ENCODE data around the gene F8.
A peak's percentile ranks its signal among the peaks of the same experiment; 100 is the strongest.

F8 gene

DNA sequence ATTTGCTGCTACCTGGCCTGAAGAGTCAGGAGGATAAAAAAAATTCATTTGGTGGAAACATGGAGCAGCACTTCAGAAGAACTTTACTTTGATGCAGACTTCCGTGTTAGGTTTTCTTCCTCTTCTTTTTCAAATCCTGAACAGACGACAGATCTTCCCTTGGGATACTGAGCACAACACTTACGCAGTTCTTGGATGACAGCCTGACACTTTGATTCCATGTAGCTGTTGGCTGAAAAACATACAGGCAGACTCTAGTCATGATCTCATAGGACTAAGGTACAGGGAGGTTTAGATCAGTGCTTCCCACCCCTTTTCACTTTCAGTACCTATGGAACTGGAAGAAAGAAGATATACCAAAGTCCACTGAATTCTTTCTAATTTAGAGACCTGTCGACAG, 39.2 kb upstream of the F8 start:
- H3K9ac ChIP-seq (ENCODE audit: insufficient read length): no peak overlapping the region
- DNase-seq (ENCODE audit: low read depth, low spot score): no peak
- no peak overlapping the region for H3K4me3 ChIP-seq
- no peaks in the 10 kb centered on the region for H3K9me3 ChIP-seq (ENCODE audit: low read depth, low read length)
- no peaks in the 10 kb centered on the region; the same call in 1 of the 2 replicates for H3K36me3 ChIP-seq (ENCODE audit: insufficient read depth, low read length)
- TF ChIP-seq POLR2AphosphoS5 (IDR thresholded peaks at IDR 0.05; ENCODE audit: borderline replicate concordance, low read depth, low read length) (no peak), EZH2 (IDR thresholded peaks at IDR 0.05) (no peak), FOXP2 (optimal IDR thresholded peaks at IDR 0.05; ENCODE audit: control extremely low read depth, extremely low read length, insufficient read depth) (no peak)
- no peak overlapping the region for H3K27ac ChIP-seq

DNA sequence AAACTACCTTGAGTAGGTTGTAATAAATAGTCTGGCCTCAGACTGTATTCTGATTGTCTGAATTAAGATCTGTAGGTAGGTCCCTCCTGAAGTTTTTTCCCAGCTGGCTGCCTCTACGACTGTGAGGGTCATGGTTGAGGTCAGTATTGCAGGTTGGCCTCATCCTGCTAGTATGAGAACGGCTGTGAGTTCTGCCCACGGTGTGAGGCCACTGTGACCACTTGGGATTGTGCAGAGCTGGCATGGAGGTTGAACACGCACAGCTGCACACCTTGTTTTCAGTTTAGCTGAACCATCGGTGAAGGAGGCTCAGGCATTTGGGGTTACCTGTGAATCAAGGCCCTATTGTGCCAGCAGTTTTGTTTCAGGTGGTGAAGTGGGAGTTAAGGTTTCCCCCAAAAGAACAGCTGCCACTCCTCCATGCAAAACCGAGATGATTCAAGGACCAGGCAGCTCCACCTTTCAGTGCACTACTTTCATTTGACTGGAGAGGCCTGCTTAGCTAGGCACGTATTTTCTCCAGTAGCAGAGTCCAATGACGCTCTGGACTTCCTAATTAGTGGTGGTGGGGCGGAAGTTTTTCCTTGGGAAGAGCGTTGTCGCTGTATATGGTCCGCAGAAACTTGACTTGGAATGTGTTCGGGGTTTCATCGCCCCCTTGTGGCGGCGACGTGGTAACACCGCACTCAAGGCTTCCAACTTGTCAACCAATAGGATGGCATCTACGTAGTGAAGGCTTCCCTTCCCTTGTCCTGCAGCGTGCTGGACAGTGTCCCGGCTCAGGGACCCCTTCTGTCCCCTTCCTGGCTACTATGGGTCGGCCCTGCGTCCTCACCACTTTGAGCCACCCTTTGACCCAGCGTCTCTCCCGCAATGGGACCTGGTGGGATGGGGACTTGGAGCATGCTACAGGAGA, 34.6 kb upstream of the F8 start:
- H3K9me3 ChIP-seq (ENCODE audit: low read depth, low read length): no peaks in the 10 kb centered on the region
- no peaks in the 10 kb centered on the region; the same call in 1 of the 2 replicates for H3K36me3 ChIP-seq (ENCODE audit: insufficient read depth, low read length)
- no peak for DNase-seq (ENCODE audit: low read depth, low spot score)
- TF ChIP-seq EZH2 (IDR thresholded peaks at IDR 0.05): no peak
- no peak for TF ChIP-seq FOXP2 (optimal IDR thresholded peaks at IDR 0.05; ENCODE audit: control extremely low read depth, extremely low read length, insufficient read depth)
- no peak for TF ChIP-seq POLR2AphosphoS5 (IDR thresholded peaks at IDR 0.05; ENCODE audit: borderline replicate concordance, low read depth, low read length)
- H3K4me3 ChIP-seq: peak overlapping the region; percentile 42; the same call in 1 of the 2 replicates
- H3K9ac ChIP-seq (ENCODE audit: insufficient read length): no peak overlapping the region
- H3K27ac ChIP-seq: no peak overlapping the region

DNA sequence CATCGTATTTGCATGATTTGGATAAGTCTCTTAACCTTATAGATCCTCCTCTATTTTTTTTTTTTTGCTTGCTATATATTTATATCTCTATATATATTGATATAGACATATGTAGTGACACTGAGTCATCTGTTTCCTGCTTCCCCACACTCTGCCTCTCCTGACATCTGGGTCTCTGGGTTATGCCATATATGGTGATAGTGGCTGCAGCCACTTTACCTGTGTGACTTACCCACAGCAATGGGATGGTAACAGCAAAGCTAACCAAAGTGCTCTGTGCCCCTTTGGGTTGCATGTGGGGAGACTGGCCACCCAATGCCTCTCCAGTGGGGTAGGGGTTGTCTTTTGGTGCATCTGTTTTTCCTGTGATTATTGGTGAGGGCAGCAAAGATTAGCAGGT, 33.9 kb upstream of the F8 start:
- peaks cover 5% of the 10 kb centered on the region; the same call in 1 of the 2 replicates for H3K36me3 ChIP-seq (ENCODE audit: insufficient read depth, low read length)
- H3K27ac ChIP-seq: no peak overlapping the region
- no peak for TF ChIP-seq EZH2 (IDR thresholded peaks at IDR 0.05)
- no peak for TF ChIP-seq FOXP2 (optimal IDR thresholded peaks at IDR 0.05; ENCODE audit: control extremely low read depth, extremely low read length, insufficient read depth)
- no peak for TF ChIP-seq POLR2AphosphoS5 (IDR thresholded peaks at IDR 0.05; ENCODE audit: borderline replicate concordance, low read depth, low read length)
- no peak overlapping the region for H3K4me3 ChIP-seq
- DNase-seq (ENCODE audit: low read depth, low spot score): no peak
- H3K9ac ChIP-seq (ENCODE audit: insufficient read length): no peak overlapping the region
- H3K9me3 ChIP-seq (ENCODE audit: low read depth, low read length): no peaks in the 10 kb centered on the region

DNA sequence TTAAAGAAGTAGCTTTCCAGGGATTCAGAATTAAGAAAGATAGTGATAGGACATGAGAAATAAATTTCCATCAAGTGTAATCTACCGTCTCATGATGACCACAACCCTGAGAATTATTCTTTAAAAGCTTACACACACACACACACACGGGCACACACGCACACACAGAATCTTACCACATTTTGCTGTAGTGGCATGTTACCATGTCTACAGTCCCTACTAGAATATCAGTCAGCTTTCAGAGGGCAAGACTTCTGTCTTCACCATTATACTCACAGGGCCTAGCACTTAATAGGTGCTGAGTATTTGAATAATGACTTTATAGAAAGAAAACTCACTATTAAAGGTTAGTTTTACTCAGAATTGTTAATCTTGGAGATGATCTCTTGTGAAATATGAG, 33.0 kb upstream of the F8 start:
- no peak overlapping the region for H3K27ac ChIP-seq
- peaks cover 5% of the 10 kb centered on the region; the same call in 1 of the 2 replicates for H3K36me3 ChIP-seq (ENCODE audit: insufficient read depth, low read length)
- no peak overlapping the region for H3K9ac ChIP-seq (ENCODE audit: insufficient read length)
- H3K9me3 ChIP-seq (ENCODE audit: low read depth, low read length): no peaks in the 10 kb centered on the region
- TF ChIP-seq FOXP2 (optimal IDR thresholded peaks at IDR 0.05; ENCODE audit: control extremely low read depth, extremely low read length, insufficient read depth): no peak
- no peak for TF ChIP-seq EZH2 (IDR thresholded peaks at IDR 0.05)
- TF ChIP-seq POLR2AphosphoS5 (IDR thresholded peaks at IDR 0.05; ENCODE audit: borderline replicate concordance, low read depth, low read length): no peak
- H3K4me3 ChIP-seq: no peak overlapping the region
- no peak for DNase-seq (ENCODE audit: low read depth, low spot score)

DNA sequence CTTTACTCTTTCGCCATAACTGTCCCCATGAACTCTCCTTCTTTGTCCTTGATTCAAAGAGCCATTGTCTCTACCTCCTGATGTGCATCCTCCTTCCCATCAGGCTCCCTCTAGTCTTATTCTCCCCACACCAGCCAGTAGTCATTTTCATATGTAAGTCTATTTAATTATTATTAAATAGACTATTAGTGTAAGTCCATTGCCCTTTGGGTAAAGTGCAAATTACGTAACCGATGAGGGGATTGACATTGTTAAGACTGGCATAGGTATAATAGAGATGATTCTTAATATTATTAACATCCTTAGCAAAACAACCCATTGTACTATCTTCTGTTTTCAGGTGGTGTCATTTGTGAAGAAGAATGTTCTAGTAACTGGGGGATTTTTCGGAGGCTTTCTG, 31.7 kb upstream of the F8 start:
- Histone ChIP-seq H3K36me3 (ENCODE audit: insufficient read depth, low read length) (peaks cover 5% of the 10 kb centered on the region; the same call in 1 of the 2 replicates), H3K9me3 (ENCODE audit: low read depth, low read length) (no peaks in the 10 kb centered on the region), H3K4me3 (no peak overlapping the region), H3K9ac (ENCODE audit: insufficient read length) (no peak overlapping the region), H3K27ac (no peak overlapping the region)
- DNase-seq (ENCODE audit: low read depth, low spot score): no peak
- no peak for TF ChIP-seq POLR2AphosphoS5 (IDR thresholded peaks at IDR 0.05; ENCODE audit: borderline replicate concordance, low read depth, low read length)
- TF ChIP-seq EZH2 (IDR thresholded peaks at IDR 0.05): no peak
- no peak for TF ChIP-seq FOXP2 (optimal IDR thresholded peaks at IDR 0.05; ENCODE audit: control extremely low read depth, extremely low read length, insufficient read depth)

DNA sequence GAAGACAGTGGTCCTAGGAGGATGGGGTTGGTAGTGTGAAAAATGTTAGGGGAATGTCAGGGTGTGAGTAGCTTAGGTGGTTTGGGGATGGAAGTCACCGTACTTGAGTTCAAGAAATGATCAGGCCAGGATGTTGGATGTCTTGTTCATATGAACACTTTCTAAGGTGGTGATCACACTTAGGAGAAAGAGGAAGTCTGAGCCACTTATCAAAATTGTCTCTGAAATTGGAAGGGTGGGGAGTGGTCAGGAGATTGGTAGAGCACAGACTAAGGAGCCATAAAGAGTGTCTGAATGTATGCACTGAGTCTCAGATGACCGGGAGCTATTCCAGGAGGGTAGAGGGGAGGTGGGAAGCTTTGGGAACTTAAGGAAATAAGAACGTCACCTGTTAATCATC, 31.1 kb upstream of the F8 start:
- TF ChIP-seq POLR2AphosphoS5 (IDR thresholded peaks at IDR 0.05; ENCODE audit: borderline replicate concordance, low read depth, low read length) (no peak), EZH2 (IDR thresholded peaks at IDR 0.05) (no peak), FOXP2 (optimal IDR thresholded peaks at IDR 0.05; ENCODE audit: control extremely low read depth, extremely low read length, insufficient read depth) (no peak)
- no peak overlapping the region for H3K9ac ChIP-seq (ENCODE audit: insufficient read length)
- peaks cover 5% of the 10 kb centered on the region; the same call in 1 of the 2 replicates for H3K36me3 ChIP-seq (ENCODE audit: insufficient read depth, low read length)
- H3K9me3 ChIP-seq (ENCODE audit: low read depth, low read length): no peaks in the 10 kb centered on the region
- H3K27ac ChIP-seq: no peak overlapping the region
- H3K4me3 ChIP-seq: no peak overlapping the region
- DNase-seq (ENCODE audit: low read depth, low spot score): no peak

DNA sequence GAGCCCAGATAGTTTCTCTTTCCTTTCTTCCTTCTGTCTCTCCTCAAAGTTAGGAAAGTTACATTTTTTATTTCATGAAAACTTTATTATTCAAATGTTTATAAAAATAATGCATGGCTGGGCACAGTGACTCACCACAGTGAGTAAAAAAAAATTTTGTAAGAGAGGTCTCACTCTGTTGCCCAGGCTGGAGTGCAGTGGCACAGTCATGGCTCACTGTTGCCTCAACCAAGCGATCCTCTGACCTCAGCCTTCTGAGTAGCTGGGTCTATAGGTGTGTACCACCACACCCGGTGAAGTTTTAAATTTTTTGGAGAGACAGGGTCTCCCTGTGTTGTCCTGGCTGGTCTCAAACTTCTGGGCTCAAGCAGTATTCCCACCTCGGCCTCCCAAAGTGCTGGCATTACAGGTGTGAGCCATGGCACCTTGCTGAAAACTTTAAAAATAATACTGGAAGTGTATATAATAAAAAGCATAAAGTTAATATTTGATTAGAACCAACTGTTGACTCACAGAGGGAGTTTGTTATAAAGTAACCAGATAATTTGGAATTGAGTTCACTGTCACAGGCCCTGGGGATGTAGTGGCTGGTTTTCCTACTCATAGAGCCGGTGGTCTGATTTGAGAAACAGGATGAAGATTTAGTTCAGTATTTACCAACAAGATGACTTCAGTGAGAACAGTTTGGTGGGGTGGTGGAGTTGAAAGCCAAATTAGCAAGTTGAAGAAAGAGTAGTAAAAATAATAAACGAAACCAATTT, 30.4 kb upstream of the F8 start:
- DNase-seq (ENCODE audit: low read depth, low spot score): no peak
- peaks cover 5% of the 10 kb centered on the region; the same call in 1 of the 2 replicates for H3K36me3 ChIP-seq (ENCODE audit: insufficient read depth, low read length)
- H3K27ac ChIP-seq: no peak overlapping the region

More for the DNA sequence above, 30.4 kb upstream of the F8 start:
- Histone ChIP-seq H3K9ac (ENCODE audit: insufficient read length) (no peak overlapping the region), H3K9me3 (ENCODE audit: low read depth, low read length) (no peaks in the 10 kb centered on the region), H3K4me3 (no peak overlapping the region)
- TF ChIP-seq FOXP2 (optimal IDR thresholded peaks at IDR 0.05; ENCODE audit: control extremely low read depth, extremely low read length, insufficient read depth) (no peak), EZH2 (IDR thresholded peaks at IDR 0.05) (no peak), POLR2AphosphoS5 (IDR thresholded peaks at IDR 0.05; ENCODE audit: borderline replicate concordance, low read depth, low read length) (no peak)

Data from SK-N-MC (cell line).